ENCODE data around the gene HEATR3.

- TF ChIP-seq, protein P1, sequence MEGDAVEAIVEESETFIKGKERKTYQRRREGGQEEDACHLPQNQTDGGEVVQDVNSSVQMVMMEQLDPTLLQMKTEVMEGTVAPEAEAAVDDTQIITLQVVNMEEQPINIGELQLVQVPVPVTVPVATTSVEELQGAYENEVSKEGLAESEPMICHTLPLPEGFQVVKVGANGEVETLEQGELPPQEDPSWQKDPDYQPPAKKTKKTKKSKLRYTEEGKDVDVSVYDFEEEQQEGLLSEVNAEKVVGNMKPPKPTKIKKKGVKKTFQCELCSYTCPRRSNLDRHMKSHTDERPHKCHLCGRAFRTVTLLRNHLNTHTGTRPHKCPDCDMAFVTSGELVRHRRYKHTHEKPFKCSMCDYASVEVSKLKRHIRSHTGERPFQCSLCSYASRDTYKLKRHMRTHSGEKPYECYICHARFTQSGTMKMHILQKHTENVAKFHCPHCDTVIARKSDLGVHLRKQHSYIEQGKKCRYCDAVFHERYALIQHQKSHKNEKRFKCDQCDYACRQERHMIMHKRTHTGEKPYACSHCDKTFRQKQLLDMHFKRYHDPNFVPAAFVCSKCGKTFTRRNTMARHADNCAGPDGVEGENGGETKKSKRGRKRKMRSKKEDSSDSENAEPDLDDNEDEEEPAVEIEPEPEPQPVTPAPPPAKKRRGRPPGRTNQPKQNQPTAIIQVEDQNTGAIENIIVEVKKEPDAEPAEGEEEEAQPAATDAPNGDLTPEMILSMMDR (IDR thresholded peaks at IDR 0.05; ENCODE audit: low read depth, low read length, poor library complexity, severe bottlenecking), result no peak
- no peak for TF ChIP-seq EZH2phosphoT487 (IDR thresholded peaks at IDR 0.05; ENCODE audit: borderline replicate concordance, low read length)
Measured at GRCh38 chr16:50139580-50139979, 73.8 kb downstream of the HEATR3 start.

Measured in DOHH2 (cell line).